K562 (cell line): ENCODE data around the gene SLC38A10. TPM values are rescaled to one million over a fixed set of nuclear protein-coding genes. Genes with fewer than 3 reads are reported as not detected.

Source experiments
- BRCA1 ChIP-seq, 2 experiments: fragments of 450-650 bp in 1 of 2; sonication (generic) in 1 of 2; formaldehyde crosslinking in 1 of 2; IDR thresholded peaks; 2 replicates each; pipeline versions ENCODE4 v1.5.0 to v1.6.1; 2017 to 2020; ENCODE audit warnings: mild to moderate bottlenecking in 1 of 2, missing genetic modification reagents in 1 of 2
- C11orf30 ChIP-seq: fragments of 450-650 bp; IDR thresholded peaks from 2 replicates; pipeline ENCODE4 v1.6.1; 2016; ENCODE audit warnings: low read depth, mild to moderate bottlenecking
- CUX1 ChIP-seq: fragments of 200-800 bp; sonication (Bioruptor generic); IDR thresholded peaks from 2 replicates; pipeline ENCODE4 v1.6.1; 2016; ENCODE audit warnings: missing genetic modification characterization, missing compliant biosample characterization
- KDM5B ChIP-seq: fragments of 200-600 bp; sonication (generic); IDR thresholded peaks from 2 replicates; pipeline ENCODE4 v1.6.1; 2012; ENCODE audit warnings: low read depth, mild to moderate bottlenecking, moderate library complexity, low read length, control low read depth, inconsistent platforms; ENCODE audit not compliant: insufficient replicate concordance
- NR2C2 ChIP-seq, 2 experiments: fragments of 200-800 bp in 1 of 2; sonication (Bioruptor generic) in 1 of 2; sonication (generic) in 1 of 2; formaldehyde crosslinking in 1 of 2; IDR thresholded peaks; 2 replicates each; pipeline versions ENCODE4 v1.6.1 to v1.8.0; 2016 to 2022; ENCODE audit warnings: mild to moderate bottlenecking in 1 of 2, missing compliant biosample characterization in 1 of 2, missing genetic modification characterization in 1 of 2, missing genetic modification reagents in 1 of 2
- PCBP1 ChIP-seq: fragments of 200-400 bp; formaldehyde crosslinking; IDR thresholded peaks from 2 replicates; pipeline ENCODE4 v1.6.1; 2018; ENCODE audit warnings: mild to moderate bottlenecking, low read depth, low read length; ENCODE audit not compliant: poor library complexity, severe bottlenecking
- PTTG1 ChIP-seq: fragments of 450-650 bp; IDR thresholded peaks from 2 replicates; pipeline ENCODE4 v1.6.1; 2016; ENCODE audit warnings: low read depth, mild to moderate bottlenecking, missing genetic modification characterization, missing compliant biosample characterization
- SAFB ChIP-seq: fragments of 200-400 bp; formaldehyde crosslinking; IDR thresholded peaks from 2 replicates; pipeline ENCODE4 v1.6.1; 2017; ENCODE audit warnings: low read depth, low read length, borderline replicate concordance
- SMARCC2 ChIP-seq: fragments of 450-650 bp; IDR thresholded peaks from 2 replicates; pipeline ENCODE4 v1.6.1; 2017; ENCODE audit warnings: antibody characterized with exemption, moderate library complexity, mild to moderate bottlenecking, low read depth
- TAL1 ChIP-seq: fragments of 450-650 bp; IDR thresholded peaks from 2 replicates; pipeline ENCODE4 v1.6.1; 2016; ENCODE audit warnings: mild to moderate bottlenecking
- THRB ChIP-seq: fragments of 450-650 bp; formaldehyde crosslinking; conservative IDR thresholded peaks from 2 replicates; pipeline ENCODE4 v1.4.0; 2022; ENCODE audit warnings: mild to moderate bottlenecking, missing genetic modification characterization
- ZBTB43 ChIP-seq: sonication (generic); formaldehyde crosslinking; IDR thresholded peaks from 2 replicates; pipeline ENCODE4 v1.8.0; 2023; ENCODE audit warnings: mild to moderate bottlenecking, missing genetic modification reagents
- ZC3H4 ChIP-seq: sonication (generic); formaldehyde crosslinking; IDR thresholded peaks from 2 replicates; pipeline ENCODE4 v1.9.0; 2021; ENCODE audit warnings: missing genetic modification reagents, borderline replicate concordance
- ZNF140 ChIP-seq: fragments of 250-450 bp; sonication (Bioruptor Pico); IDR thresholded peaks from 2 replicates; pipeline ENCODE4 v1.8.0; 2021; ENCODE audit warnings: moderate library complexity, mild to moderate bottlenecking, inconsistent platforms
- ZNF324 ChIP-seq: fragments of 250-450 bp; sonication (Bioruptor Pico); IDR thresholded peaks from 2 replicates; pipeline ENCODE4 v1.4.0; 2020; ENCODE audit warnings: mild to moderate bottlenecking
- ZNF408 ChIP-seq: fragments of 250-450 bp; sonication (Bioruptor Pico); IDR thresholded peaks from 2 replicates; pipeline ENCODE4 v1.4.0; 2020; ENCODE audit warnings: low read depth, mild to moderate bottlenecking, moderate library complexity
- ZNF449 ChIP-seq: fragments of 250-450 bp; sonication (Bioruptor Pico); IDR thresholded peaks from 2 replicates; pipeline ENCODE4 v1.8.0; 2022; ENCODE audit warnings: moderate library complexity, mild to moderate bottlenecking, inconsistent platforms
- polyA plus RNA-seq, 8 experiments: library from polyadenylated mRNA; depleted of rRNA in 4 of 8; stranded (reverse) in 5 of 8; unstranded in 3 of 8; fragments of >200 nt; fragmentation: Nextera tagmentation in 2 of 8; fragmentation: Illumina TruSeq in 1 of 8; extraction: Ambion mirVana in 2 of 8; extraction: Trizol in 1 of 8; gene quantifications; 2 replicates each; pipeline versions ENCODE4 v1.2.1 to v1.2.3, GENCODE V29; 2011 to 2014; ENCODE audit warnings: inconsistent platforms in 1 of 8, missing spikeins in 1 of 8
- total RNA-seq, 7 experiments: library from RNA; depleted of rRNA in 6 of 7; stranded (reverse); fragments of >200 nt in 6 of 7; fragmentation: Illumina TruSeq in 2 of 7; extraction: Trizol in 2 of 7; gene quantifications; 2 replicates each; pipeline versions ENCODE4 v1.2.1 to v1.2.3, GENCODE V29; 2011 to 2021; ENCODE audit warnings: low replicate concordance in 1 of 7

SLC38A10 gene
- total and polyA plus RNA-seq, 9 of the 15 experiments (the other 6 are each of a cell fraction or from before 2014, with no cell fraction given), result 0.45 to 54.2 (median 13.8) TPM

GRCh38 chr17:81309140-81309858 lies 14.2 kb upstream of the SLC38A10 start (continued):
- no peak for TF ChIP-seq ZBTB43 (CRISPR knock-in tag)
- no peak for TF ChIP-seq ZNF449 (CRISPR knock-in tag)
- TF ChIP-seq THRB (CRISPR knock-in tag), result no peak
- no peak for TF ChIP-seq BRCA1 (IDR thresholded peaks at IDR 0.05)
- no peak for TF ChIP-seq BRCA1 (CRISPR knock-in tag; IDR thresholded peaks at IDR 0.05)
- no peak for TF ChIP-seq SMARCC2
- no peak for TF ChIP-seq TAL1
- TF ChIP-seq C11orf30, result no peak
- no peak for TF ChIP-seq PCBP1
- no peak for TF ChIP-seq ZNF324 (CRISPR knock-in tag)
- TF ChIP-seq ZC3H4 (CRISPR knock-in tag), result no peak; the same call in 1 of the 2 replicates
- peak; percentile 46 for TF ChIP-seq KDM5B
- TF ChIP-seq NR2C2 (CRISPR knock-in tag; IDR thresholded peaks at IDR 0.05), result no peak
- TF ChIP-seq NR2C2 (tag; IDR thresholded peaks at IDR 0.05), result peak; percentile 78
- TF ChIP-seq ZNF140 (CRISPR knock-in tag), result no peak
- TF ChIP-seq PTTG1 (tag), result no peak
- no peak for TF ChIP-seq CUX1 (CRISPR knock-in tag)
- TF ChIP-seq SAFB, result no peak
- no peak for TF ChIP-seq ZNF408 (CRISPR knock-in tag)
